OCI-LY7 (cell line): ENCODE data around the gene FLRT2.

Experiments
- CTCF ChIP-seq: fragments of 200-600 bp; sonication (generic); conservative IDR thresholded peaks from 2 replicates; pipeline ENCODE4 v1.5.1; 2014; ENCODE audit warnings: mild to moderate bottlenecking, antibody characterized with exemption, low read length, moderate library complexity, mixed read lengths
- EZH2phosphoT487 ChIP-seq: fragments of 200-600 bp; sonication (generic); IDR thresholded peaks from 2 replicates; pipeline ENCODE4 v1.6.1; 2018; ENCODE audit warnings: low read depth, borderline replicate concordance, mild to moderate bottlenecking, mixed run types, antibody characterized with exemption, low read length, moderate library complexity, mixed read lengths

GRCh38 chr14:85601690-85602089 lies 71.7 kb downstream of the FLRT2 start:
- no peak for TF ChIP-seq CTCF
- no peak for TF ChIP-seq EZH2phosphoT487
